HG03571 (cell line): ENCODE results near the gene MBTPS1.
A peak's percentile ranks its signal among the peaks of the same experiment; 100 is the strongest.

Source experiments
- ATAC-seq: cut with Tn5 transposase; IDR thresholded peaks from one replicate; pipeline ENCODE4 v1.9.1; 2021; ENCODE audit not compliant: unreplicated experiment

Gene MBTPS1

DNA sequence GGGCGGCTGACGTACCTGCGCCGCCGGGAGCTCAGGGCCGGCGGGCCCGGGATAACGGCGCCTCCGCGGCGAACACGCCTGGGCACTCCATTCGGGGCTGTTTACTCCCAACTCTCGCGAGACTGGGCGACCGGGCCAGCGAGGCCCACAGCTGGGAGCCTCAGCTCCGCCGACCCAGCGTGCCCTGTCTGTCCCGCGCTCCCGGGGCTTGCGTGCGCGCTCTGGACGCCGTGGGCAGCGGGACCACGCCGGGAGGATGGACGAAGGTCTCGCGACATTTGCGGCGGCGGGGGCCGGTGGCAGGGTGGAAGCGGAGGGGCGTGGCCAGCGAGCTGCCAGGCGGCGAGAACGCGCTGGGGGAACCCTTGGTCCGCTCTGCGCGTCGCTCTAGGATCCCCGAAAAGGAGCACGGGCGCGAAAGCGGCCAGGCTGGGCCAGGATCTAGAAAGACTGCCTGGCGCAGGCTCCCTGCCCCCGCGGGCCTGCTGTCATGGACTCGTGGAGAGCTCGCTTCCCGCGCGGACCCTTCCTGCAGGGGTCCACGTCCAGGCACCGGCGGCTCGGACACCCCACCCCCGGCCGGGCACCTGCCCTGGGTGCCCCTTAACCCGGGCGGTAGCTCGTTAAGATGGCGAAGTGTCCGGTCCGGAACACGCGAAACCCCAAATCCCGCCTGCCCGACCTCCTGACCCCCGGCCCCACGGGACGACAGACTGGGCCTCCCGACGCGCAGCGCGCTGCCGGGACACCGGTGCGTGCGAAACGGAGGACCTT lies at the start of gene MBTPS1:
Gene MBTPS1, minus strand, starts transcription at position 223 of the 774 bp plus-strand sequence. CDS start 15,159 bp downstream, outside the sequence.
- peak; percentile 86 for ATAC-seq

DNA sequence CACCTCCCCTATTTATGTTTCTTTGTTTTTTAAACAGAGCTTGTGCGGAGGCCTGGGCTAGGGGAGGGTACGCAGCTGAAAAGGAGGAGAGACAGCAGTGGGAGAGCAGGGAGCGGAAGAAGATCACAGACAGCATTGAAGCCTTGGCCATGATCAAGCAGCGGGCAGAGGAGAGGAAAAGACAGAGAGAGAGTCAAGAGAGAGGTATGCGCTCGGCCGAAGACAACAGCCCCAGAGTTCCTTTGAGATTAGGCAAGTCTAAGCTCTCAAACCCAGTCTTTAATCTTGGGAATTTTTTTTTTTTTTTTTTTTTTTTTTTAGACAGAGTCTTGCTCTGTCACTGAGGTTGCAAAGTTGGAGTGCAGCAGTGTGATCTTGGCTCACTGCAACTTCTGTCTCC lies 49.0 kb upstream of the MBTPS1 start:
- ATAC-seq = no peak

DNA sequence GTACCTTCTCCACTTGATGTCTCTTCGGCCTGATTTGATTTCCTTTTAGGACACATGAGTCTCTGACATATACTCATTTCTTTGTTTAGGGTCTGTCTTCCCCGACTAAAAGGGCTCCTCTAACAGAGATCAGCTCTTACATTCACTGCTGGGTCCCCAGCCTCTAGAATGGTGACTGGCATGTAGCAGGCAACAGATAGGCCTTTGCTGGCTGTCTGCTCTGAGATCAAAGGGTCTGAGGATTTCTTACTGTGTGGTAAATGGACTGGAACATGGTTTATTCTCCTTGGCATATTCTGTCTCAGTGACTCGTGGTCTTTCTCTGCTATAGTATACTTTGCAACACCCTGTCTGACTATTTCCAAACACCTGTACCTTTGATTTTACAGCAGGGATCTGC lies 45.1 kb upstream of the MBTPS1 start:
- no peak for ATAC-seq

DNA sequence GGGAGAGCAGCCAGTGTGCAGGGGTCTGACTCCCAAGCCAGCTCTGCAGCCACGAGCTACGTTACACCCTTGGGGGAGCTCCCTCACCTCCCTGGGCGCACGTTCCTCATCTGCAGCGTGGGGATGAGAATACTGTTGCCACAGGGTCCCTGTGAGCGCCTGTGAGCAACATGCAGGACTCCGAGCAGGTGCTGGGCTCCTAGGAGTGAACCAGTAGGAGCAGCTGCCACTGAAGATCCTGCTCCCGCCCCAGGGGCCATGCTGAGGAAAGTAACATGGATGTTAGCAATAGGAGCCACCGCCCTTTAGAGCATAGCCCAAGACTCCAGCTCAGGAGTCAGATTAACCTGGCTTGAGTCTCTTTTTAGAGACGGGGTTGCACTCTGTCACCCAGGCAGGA lies 44.3 kb upstream of the MBTPS1 start:
- no peak for ATAC-seq

DNA sequence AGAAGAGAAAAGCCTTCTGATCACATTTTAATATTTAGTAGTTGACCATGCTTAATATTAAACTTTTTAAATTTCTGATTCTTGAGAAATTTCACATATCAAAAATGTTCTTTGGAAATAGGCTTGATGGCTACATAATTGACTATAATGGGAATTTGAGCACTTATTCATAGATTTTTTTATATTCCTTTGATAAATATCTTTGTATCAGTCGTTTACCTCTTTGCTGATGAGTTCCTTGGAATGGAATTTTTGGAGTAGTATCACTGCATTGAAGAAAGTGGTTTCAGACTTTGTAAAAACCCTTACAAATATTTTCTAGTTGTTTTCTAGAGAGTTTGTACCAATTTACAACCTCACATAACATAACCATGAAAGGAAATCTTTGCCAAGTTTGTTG lies 43.1 kb upstream of the MBTPS1 start:
- ATAC-seq = no peak

DNA sequence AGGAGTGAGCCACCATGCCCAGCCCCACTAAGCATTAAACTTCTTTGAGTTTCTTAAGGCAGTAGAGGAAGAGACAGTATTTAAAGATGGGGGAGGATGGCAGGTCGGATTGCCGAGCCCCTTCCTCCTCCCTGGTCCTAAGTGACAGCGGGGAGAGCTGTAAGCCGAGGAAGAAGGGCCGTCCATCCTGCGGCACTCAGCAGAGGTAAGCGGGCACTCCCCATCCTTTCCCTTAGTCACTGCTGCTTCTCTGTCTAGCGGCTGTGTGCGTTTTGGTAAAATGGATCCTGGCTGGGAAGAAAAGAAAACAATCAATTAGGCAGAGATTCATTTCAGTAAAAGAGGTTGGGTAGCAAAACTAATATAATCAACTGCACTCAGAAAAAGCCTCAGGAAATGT lies 42.3 kb upstream of the MBTPS1 start:
- no peak for ATAC-seq

DNA sequence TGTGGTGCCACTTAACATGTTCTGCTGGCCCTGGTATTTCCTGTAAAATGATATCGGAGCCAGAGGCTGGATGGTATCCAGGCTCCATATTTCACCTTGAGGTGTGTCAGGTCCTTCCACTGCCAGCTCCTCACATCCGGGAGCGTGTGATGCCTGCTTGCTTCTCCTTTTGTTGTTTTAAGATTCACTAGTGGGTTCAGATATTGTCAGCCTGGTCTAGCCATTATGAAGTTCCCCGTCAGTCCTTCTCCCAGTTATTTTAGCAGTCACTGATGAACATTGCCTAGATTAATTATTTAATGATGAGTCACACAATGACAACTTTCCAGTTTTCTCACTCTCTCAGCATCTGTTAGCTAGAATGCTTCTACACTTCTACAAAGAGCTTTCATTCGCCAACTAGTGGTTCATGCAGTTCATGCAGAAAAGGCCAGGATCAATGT lies 39.6 kb upstream of the MBTPS1 start:
- no peak for ATAC-seq

DNA sequence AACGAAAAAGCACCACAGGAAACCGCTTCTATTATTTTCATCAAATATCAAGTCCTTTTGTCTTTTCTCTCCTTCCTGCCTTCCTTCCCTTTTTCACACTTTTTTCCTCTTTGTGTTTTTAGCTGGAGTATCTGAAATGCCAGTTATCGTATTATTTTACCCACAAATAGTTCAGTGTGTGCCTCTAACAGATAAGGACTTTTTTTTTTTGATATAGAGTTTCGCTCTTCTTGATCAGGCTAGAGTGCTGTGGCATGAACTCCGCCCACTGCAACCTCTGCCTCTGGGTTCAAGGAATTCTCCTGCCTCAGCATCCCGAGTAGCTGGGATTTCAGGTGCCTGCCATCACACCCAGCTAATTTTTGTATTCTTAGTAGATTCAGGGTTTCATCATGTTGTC lies 39.0 kb upstream of the MBTPS1 start:
- ATAC-seq = no peak

DNA sequence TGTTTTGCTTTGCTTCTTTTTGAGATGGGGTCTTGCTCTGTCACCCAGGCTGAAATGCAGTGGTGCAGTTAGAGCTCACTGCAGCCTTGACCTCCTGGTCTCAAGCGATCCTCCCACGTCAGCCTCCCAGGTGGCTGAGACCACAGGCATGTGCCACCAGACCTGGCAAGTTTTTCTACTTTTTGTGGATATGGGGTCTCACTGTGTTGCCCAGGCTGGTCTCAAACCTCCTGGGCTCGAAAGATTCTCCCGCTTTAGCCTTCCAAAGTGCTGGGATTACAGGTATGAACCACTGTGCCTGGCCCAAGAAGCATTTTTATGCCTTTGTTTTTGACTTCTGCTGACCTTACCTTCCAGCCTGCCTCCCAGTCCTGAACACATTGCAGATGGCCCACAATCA lies 38.5 kb upstream of the MBTPS1 start:
- no peak for ATAC-seq

DNA sequence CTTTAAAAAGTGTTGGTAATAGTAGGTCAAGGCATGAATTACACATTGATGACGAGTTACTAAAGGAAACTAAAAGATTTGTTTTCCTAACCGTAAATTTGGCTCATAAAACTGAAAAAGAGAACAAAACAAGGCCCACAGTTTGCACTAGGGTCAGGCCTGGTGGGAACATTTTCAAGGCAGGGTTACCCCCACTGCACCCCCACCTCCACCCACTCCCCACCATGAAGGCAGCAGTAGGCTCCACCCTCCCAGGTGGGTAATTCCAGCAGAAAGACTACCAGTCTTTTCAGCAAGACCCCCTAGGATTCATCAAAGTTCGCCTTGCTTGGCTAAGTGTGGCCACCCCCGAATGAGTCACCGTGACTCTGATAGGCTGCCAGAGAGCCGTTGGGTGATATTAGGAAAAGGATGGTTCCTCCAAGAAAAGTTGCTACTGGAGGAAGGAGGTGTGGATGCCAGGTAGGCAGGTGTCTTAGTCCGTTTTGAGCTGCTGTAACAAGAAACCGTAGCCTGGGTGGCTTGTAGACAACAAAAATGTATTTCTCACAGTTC lies 37.0 kb upstream of the MBTPS1 start:
- no peak for ATAC-seq

DNA sequence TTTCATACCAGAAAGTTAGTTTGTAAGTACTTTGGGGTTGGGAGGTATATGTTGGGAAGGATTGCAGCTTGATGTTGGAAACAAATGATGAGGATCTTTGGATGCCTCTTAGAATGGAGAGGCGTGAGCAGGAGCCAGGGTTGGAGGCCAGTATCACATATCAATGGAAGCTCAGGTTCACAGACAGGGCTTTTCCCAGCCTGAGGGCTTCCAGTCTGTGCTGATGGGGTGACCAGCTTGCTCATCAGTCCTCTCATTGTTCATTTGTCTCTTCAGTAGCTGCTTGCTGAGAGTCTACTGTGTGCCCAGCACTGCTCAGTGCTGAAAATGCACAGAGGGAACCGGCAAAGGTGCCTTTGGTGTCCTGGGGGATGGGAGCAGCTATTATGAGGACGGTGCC lies 34.2 kb upstream of the MBTPS1 start:
- no peak for ATAC-seq

DNA sequence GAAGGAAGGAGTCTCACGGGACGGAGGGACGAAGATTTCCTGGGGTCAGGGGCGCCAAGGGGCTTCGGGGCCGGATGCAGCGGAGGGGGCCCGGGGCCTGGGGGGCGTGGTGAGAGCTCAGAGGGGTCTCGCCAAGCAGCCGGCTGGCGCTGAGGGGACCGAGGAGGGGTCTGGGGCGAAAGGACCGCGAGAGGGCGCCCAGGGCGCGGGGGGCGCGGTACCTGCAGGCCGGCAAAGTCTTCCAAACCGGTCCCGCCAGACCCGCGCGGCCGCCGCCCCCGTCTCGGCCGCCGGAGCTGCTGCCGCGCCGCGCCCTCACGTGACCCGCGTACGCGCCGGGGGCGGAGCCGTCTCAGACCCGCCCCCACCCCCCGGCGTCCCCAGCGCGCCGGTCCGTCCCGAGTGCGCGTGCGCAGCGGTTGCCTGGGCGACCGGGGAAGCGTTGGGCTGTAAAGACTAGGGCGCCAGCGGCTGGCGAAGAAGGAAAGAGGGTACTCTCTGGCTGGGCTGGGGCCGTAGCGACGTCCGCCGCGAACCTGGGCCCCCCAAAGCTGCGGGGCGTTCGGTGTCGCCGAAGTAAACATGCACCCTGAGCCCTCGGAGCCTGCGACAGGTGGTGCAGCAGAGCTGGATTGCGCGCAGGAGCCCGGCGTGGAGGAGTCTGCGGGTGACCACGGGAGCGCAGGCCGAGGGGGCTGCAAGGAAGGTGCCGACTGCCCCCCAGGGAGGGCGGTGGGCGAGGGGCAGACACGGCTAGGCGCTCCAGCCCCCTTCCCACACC lies 28.3 kb upstream of the MBTPS1 start, which contains the start of the genes DNAAF1 and HSDL1:
Gene DNAAF1, plus strand, starts transcription at position 450 of the 781 bp plus-strand sequence. Its CDS starts 133 bp downstream, at position 583.
Gene HSDL1, minus strand, starts transcription at position 319 of the 781 bp plus-strand sequence. CDS start 13,856 bp downstream, outside the sequence.
- peak; percentile 85 for ATAC-seq

DNA sequence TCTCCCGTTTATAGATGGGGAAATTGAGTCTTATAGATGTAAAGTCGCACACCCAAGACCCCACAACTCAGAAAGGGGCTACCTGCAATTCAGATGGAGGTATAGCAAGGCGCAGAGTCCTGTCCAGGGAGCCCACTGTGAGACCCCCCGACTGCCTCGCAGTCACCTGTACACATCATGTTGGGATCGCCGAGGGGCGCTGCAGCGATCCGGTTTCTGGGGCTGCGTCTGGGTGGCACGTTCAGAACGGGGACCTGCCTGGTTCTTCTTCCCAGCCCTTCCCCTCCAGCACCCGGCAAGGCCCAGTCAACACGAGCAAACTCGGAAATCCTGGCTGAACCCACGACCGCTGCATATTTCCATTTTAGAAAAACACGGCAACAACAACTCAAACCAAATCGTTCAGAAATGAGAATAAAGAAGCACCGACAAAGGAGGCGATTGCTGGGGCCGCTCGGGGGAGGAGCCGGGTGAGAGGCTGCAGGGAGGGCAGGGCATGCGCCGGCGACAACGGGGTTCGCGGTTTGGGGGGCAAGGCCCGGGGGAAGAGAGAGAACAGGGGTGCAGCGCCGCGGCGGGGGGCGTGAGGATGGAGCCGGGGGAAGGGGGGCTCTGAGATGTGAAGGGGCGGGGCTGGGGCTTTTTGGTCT lies 27.6 kb upstream of the MBTPS1 start:
- no peak for ATAC-seq

DNA sequence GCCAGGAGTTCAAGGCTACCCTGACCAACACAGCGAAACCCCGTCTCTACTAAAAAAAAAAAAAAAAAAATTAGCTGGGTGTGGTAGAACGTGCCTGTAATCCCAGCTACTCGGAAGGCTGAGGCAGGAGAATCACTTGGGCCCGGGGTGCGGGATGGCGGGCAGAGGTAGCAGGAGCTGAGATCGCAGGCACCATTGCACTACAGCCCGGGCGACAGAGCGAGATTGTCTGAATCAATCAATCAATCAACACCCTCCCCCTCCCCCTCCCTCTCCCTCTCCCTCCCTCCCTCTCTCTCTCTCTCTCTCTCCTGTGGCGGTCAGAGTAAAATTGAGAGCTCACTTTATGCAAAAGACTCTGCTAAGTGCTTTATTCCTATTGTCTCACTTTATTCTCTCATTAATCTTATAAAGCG lies 27.1 kb upstream of the MBTPS1 start:
- no peak for ATAC-seq

DNA sequence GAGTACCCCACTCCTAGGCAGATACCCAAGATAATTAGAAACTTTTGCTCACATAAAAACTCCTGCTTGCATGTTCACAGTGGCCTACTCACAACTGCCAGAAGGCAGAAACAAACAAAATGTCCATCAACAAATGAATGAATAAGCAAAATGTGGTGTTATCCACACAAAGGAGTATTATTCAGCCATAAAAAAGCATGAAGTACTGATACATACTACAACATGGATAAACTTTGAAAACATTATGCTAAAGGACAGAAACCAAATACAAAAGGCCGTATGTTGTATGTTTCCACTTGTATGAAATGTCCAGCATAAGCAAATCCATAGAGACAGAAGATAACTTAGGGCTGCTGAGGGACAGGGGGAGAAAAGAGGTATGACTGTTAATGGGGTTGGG lies 26.3 kb upstream of the MBTPS1 start:
- no peak for ATAC-seq

DNA sequence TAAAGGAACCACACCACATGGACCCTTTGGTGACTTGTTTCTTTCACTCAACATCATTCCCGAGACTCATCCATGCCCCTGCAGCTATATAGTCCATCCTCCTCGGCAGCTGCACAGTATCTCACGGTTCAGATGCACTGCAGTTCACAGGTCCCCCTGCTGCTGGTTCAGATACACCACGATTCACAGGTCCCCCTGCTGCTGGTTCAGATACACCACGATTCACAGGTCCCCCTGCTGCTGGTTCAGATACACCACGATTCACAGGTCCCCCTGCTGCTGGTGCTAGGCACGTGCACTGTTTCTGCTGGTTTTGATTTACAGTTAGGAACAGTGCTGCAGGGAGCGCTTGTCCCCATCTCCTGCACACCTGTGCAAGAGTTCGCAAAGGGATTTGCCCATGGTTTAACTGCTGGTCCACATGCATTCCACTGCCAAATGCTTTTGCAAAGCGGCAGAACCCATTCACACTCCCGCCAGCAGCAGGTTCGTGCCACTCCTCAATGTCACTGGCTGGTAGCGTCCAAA lies 24.5 kb upstream of the MBTPS1 start:
- ATAC-seq = no peak

DNA sequence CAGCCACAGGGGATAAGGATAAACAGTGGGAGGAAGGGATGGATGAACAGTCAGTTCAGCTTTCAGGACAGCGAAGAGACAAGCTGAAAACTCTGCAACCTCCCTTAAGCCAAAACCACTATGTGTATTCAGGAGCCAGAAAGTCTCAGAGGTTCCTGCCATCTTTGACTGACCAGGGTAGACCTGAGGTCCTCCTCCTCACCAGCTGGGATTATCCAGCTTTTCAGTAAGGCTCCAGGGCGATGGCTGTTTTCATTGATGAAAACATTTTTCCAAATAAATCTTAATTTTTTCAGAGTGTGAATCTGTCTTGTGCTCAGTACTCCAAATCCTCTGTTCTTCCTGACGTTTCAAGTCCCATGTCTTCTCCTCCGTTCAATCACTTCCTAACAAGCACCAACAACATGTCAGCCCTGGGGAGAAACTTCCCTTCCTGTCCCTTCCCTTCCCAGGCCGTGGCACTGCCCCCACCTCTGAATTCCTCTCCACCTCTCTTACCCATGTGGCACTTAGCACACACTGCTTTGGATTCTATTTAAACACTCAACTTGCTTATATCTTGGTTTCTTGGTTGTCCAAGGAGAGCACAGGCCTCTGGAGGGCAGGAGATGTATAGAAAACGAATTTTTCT lies 23.0 kb upstream of the MBTPS1 start:
- ATAC-seq = no peak

DNA sequence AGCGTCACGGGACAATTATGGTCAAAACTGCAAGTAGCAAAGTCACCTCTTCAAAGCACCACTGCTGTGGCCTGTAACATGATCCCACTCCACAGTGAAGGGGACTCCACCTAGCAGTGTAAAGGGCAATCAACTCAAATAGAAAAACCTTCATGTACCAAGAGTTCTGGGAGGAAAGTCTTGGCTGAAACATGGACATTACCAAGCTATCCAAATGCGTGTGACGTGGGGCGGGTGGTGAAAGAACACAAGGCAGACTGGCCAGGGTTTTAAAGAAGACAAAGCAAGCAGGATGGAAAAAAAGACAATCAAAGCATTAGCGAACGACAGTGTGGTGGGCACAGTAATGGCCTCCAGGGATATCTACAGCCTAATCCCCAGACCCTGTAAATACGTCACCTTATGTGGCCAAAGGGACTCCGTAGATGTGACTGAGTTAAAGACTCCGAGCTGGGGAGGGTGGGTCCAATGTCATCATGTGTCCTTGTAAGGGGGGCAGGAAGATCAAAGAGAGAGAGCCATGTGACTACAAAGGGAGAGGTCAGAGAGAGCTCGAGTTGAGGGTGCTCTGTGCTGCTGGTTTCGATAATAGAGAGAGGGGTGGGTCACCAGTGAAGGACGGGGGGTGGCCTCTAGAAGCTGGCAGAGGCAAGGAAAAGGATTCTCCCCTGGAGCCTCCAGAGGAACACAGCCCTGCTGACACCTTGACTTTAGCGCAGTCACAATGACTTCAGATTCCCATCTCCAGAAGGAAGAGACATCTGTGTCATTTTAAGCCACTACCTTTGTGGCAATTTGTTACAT lies 22.3 kb upstream of the MBTPS1 start:
- no peak for ATAC-seq

DNA sequence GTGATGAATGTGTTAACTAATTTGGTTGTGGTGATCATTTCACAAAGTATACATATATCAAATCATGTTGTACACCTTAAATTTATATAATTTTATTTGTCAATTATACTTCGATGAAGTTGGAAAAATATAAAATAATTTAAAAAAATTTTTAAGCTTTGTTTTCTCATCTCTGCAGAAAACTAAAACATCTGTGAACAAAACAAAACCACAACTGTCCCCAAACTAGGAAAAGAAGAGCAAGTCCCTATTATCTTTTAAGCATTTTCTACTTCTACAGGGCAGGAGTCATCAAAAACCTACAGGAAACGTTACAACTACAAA lies 21.7 kb upstream of the MBTPS1 start:
- no peak for ATAC-seq
